Activated CD8-positive, alpha-beta T cell treated with anti-CD3 and anti-CD28 coated beads for 36 hours (primary cell): ENCODE measurements around the gene SGF29. TPM values are rescaled to one million over a fixed set of nuclear protein-coding genes. Genes with fewer than 3 reads are reported as not detected.

Experiments used
- ATAC-seq: fragments of 200-7000 bp; cut with Tn5 transposase; one replicate; pipeline ENCODE4 v1.10.0; 2021; ENCODE audit warnings: mild to moderate bottlenecking, moderate library complexity
- CTCF ChIA-PET: fragments of 350-600 bp; sonication (Branson Sonifier 250); formaldehyde crosslinking; loops from one replicate; lab custom pipeline; 2021; ENCODE audit warnings: antibody characterized with exemption; lab: Charles Lee
- POLR2A ChIA-PET: fragments of 350-600 bp; sonication (Branson Sonifier 250); formaldehyde crosslinking; loops from one replicate; lab custom pipeline; 2021; ENCODE audit warnings: antibody characterized with exemption; lab: Charles Lee
- DNase-seq: peaks from one replicate; pipeline ENCODE4 v3.0.0-alpha.2; 2020
- H3K27ac Mint-ChIP-seq: one replicate; pipeline ENCODE4 v1.8.0; 2021; ENCODE audit warnings: mild to moderate bottlenecking, mixed read lengths
- H3K27me3 Mint-ChIP-seq: one replicate; pipeline ENCODE4 v1.8.0; 2021; ENCODE audit warnings: mixed read lengths
- H3K36me3 Mint-ChIP-seq: one replicate; pipeline ENCODE4 v1.8.0; 2021; ENCODE audit warnings: low read depth, mixed read lengths
- H3K4me1 Mint-ChIP-seq: one replicate; pipeline ENCODE4 v1.8.0; 2021; ENCODE audit warnings: low read depth, mixed read lengths
- H3K4me3 Mint-ChIP-seq: one replicate; pipeline ENCODE4 v1.8.0; 2021; ENCODE audit warnings: mild to moderate bottlenecking, moderate library complexity, mixed read lengths
- H3K9me3 Mint-ChIP-seq: one replicate; pipeline ENCODE4 v1.8.0; 2021; ENCODE audit warnings: mixed read lengths
- CTCF ChIP-seq: fragments of 200-600 bp; IDR thresholded peaks from one replicate; pipeline ENCODE4 v1.8.0; 2022; ENCODE audit warnings: antibody characterized with exemption, mild to moderate bottlenecking
- intact Hi-C: fragments of 100-400 bp; cut with micrococcal nuclease; formaldehyde crosslinking; loops from one replicate; pipeline ENCODE4 v1.10.0; 2022
- total RNA-seq, 2 experiments: library from RNA; stranded (reverse); gene quantifications; one replicate each; pipeline ENCODE4 v1.2.3, GENCODE V29; 2021

SGF29 gene
- total RNA-seq, 2 experiments from 2014 or later, result 25.0 TPM

GRCh38 chr16:28532940-28533647 is 20.6 kb upstream of the SGF29 start:
- CTCF ChIA-PET, result interaction anchor here (1.0 to 1.4 kb wide), 2 partner anchors 9 to 15 kb away, joined by 3 to 4 read pairs; no protein-coding TSS in a partner anchor

GRCh38 chr16:28534542-28535373 is 19.0 kb upstream of the SGF29 start:
- H3K9me3 Mint-ChIP-seq, result no peaks in the 10 kb centered on the region
- intact Hi-C loops, result no loop called here
- POLR2A ChIA-PET, result interaction anchor here (0.9 to 1.1 kb wide), 2 partner anchors 11 to 19 kb away, joined by 3 read pairs; partner anchors contain the start of gene SGF29
- ATAC-seq (no peak), DNase-seq (no peak)
- peaks cover 16% of the 10 kb centered on the region for H3K4me1 Mint-ChIP-seq
- no peaks in the 10 kb centered on the region for H3K36me3 Mint-ChIP-seq
- no peak overlapping the region for H3K4me3 Mint-ChIP-seq
- CTCF ChIA-PET, result interaction anchor here (1.4 kb wide), 1 partner anchor 13 kb away, joined by 4 read pairs; no protein-coding TSS in a partner anchor
- peak overlapping the region; percentile 68 for H3K27ac Mint-ChIP-seq
- no peak for TF ChIP-seq CTCF
- no peaks in the 10 kb centered on the region for H3K27me3 Mint-ChIP-seq

More at GRCh38 chr16:28532940-28533647, 20.6 kb upstream of the SGF29 start:
- intact Hi-C loops, result no loop called here
- H3K4me1 Mint-ChIP-seq, result peaks cover 16% of the 10 kb centered on the region
- POLR2A ChIA-PET, result interaction anchor here (0.7 to 1.1 kb wide), 2 partner anchors 9 to 21 kb away, joined by 3 to 4 read pairs; no protein-coding TSS in a partner anchor
- ATAC-seq (no peak), DNase-seq (no peak)
- H3K4me3 Mint-ChIP-seq, result no peak overlapping the region
- H3K27me3 Mint-ChIP-seq, result no peaks in the 10 kb centered on the region
- H3K9me3 Mint-ChIP-seq, result no peaks in the 10 kb centered on the region
- TF ChIP-seq CTCF, result no peak
- H3K27ac Mint-ChIP-seq, result no peak overlapping the region
- H3K36me3 Mint-ChIP-seq, result no peaks in the 10 kb centered on the region

GRCh38 chr16:28537076-28537475 is 16.6 kb upstream of the SGF29 start:
- Mint-ChIP-seq H3K27me3 (no peaks in the 10 kb centered on the region), H3K9me3 (no peaks in the 10 kb centered on the region), H3K4me1 (peaks cover 16% of the 10 kb centered on the region), H3K36me3 (no peaks in the 10 kb centered on the region), H3K4me3 (no peak overlapping the region), H3K27ac (no peak overlapping the region)
- no peak for DNase-seq
- CTCF ChIA-PET, result no interaction called here
- no peak for ATAC-seq
- intact Hi-C loops, result no loop called here
- no peak for TF ChIP-seq CTCF
- POLR2A ChIA-PET, result no interaction called here

- H3K4me3 Mint-ChIP-seq, result no peak overlapping the region
- H3K9me3 Mint-ChIP-seq, result no peaks in the 10 kb centered on the region
- intact Hi-C loops, result no loop called here
- CTCF ChIA-PET, result no interaction called here
- no peaks in the 10 kb centered on the region for H3K36me3 Mint-ChIP-seq
- DNase-seq (no peak), ATAC-seq (no peak)
- H3K4me1 Mint-ChIP-seq, result peaks cover 19% of the 10 kb centered on the region
- H3K27me3 Mint-ChIP-seq, result no peaks in the 10 kb centered on the region
- TF ChIP-seq CTCF, result no peak
- no peak overlapping the region for H3K27ac Mint-ChIP-seq
- POLR2A ChIA-PET, result no interaction called here
Observed at GRCh38 chr16:28537964-28538732, 15.6 kb upstream of the SGF29 start.
